Keratinocyte (primary cell): ENCODE results near the gene FOXR1. TPM values are rescaled to one million over a fixed set of nuclear protein-coding genes. Genes with fewer than 3 reads are reported as not detected.

Experiments
- DNase-seq: peaks from one replicate; pipeline ENCODE4 v3.0.0-alpha.2; 2011; ENCODE audit warnings: low read depth, missing footprints, low spot score
- FAIRE-seq: peaks from 2 replicates; lab custom pipeline; 2011; peaks lifted over from hg19 to GRCh38; lab: Jason Lieb, UNC
- H2AFZ ChIP-seq: 2 replicates; pipeline ENCODE4 v1.6.0; 2012; ENCODE audit warnings: low read length, control low read depth, inconsistent platforms; ENCODE audit not compliant: control insufficient read depth
- H3K27ac ChIP-seq: 2 replicates; pipeline ENCODE4 v1.5.1; 2011; ENCODE audit warnings: low read length; ENCODE audit not compliant: control insufficient read depth, insufficient read depth
- H3K27me3 ChIP-seq: 3 replicates; pipeline ENCODE4 v1.6.0; 2011; ENCODE audit warnings: low read length; ENCODE audit not compliant: control insufficient read depth, insufficient read depth; ENCODE audit errors: extremely low read depth
- H3K36me3 ChIP-seq, 2 experiments: 2 replicates in 1 of 2; 3 replicates in 1 of 2; pipeline ENCODE4 v1.5.1; 2011; ENCODE audit warnings: low read length in 2 of 2, mild to moderate bottlenecking in 1 of 2; ENCODE audit not compliant: control insufficient read depth in 2 of 2, insufficient read depth in 2 of 2; ENCODE audit errors: extremely low read depth in 1 of 2
- H3K4me1 ChIP-seq: 3 replicates; pipeline ENCODE4 v1.5.1; 2011; ENCODE audit warnings: low read length; ENCODE audit not compliant: control insufficient read depth, insufficient read depth; ENCODE audit errors: extremely low read depth
- H3K4me2 ChIP-seq: 3 replicates; pipeline ENCODE4 v1.6.0; 2011; ENCODE audit warnings: low read depth, low read length; ENCODE audit not compliant: control insufficient read depth, insufficient read depth; ENCODE audit errors: extremely low read depth
- H3K4me3 ChIP-seq, 3 experiments: fragments of 200-600 bp in 1 of 3; sonication (generic) in 1 of 3; 2 replicates in 2 of 3; 3 replicates in 1 of 3; pipeline ENCODE4 v1.5.1; 2011 to 2016; ENCODE audit warnings: low read length in 3 of 3, mild to moderate bottlenecking in 3 of 3, control low read depth in 2 of 3, inconsistent platforms in 1 of 3, low read depth in 1 of 3, mixed read lengths in 1 of 3, mixed run types in 1 of 3, moderate library complexity in 1 of 3; ENCODE audit not compliant: control insufficient read depth in 2 of 3, insufficient read depth in 2 of 3; ENCODE audit errors: extremely low read depth in 1 of 3
- H3K79me2 ChIP-seq: 2 replicates; pipeline ENCODE4 v1.6.0; 2012; ENCODE audit warnings: low read length; ENCODE audit not compliant: control insufficient read depth, insufficient read depth
- H3K9ac ChIP-seq: 3 replicates; pipeline ENCODE4 v1.6.0; 2011; ENCODE audit warnings: low read length; ENCODE audit not compliant: control insufficient read depth, insufficient read depth; ENCODE audit errors: extremely low read depth
- H3K9me1 ChIP-seq: 3 replicates; pipeline ENCODE4 v1.6.0; 2011; ENCODE audit warnings: low read length; ENCODE audit not compliant: control insufficient read depth, insufficient read depth; ENCODE audit errors: extremely low read depth
- H3K9me3 ChIP-seq: 2 replicates; pipeline ENCODE4 v1.5.1; 2012; ENCODE audit warnings: low read depth, low read length; ENCODE audit not compliant: control insufficient read depth
- H4K20me1 ChIP-seq: 3 replicates; pipeline ENCODE4 v1.6.0; 2011; ENCODE audit warnings: low read length; ENCODE audit not compliant: control insufficient read depth, insufficient read depth; ENCODE audit errors: extremely low read depth
- EZH2 ChIP-seq: IDR thresholded peaks from one replicate; pipeline ENCODE4 v1.6.1; 2012; ENCODE audit warnings: inconsistent platforms, mild to moderate bottlenecking, low read length, moderate library complexity
- dilution Hi-C: fragments of 300-500 bp; cut with MboI; formaldehyde crosslinking; loops from one replicate; pipeline ENCODE4 v1.7.0; 2020; ENCODE audit warnings: low sequenced_read_pairs; ENCODE audit not compliant: extremely low pct_ligation_motif_present
- polyA plus RNA-seq, 5 experiments: library from polyadenylated mRNA; depleted of rRNA in 3 of 5; stranded (reverse) in 3 of 5; stranded (forward) in 1 of 5; unstranded in 1 of 5; fragments of >200 nt; gene quantifications; 1 replicate in 1 of 5; 2 replicates in 3 of 5; 3 replicates in 1 of 5; pipeline versions ENCODE4 v1.2.1 to v1.2.3, GENCODE V29; 2011 to 2012; ENCODE audit warnings: missing spikeins in 2 of 5, low read depth in 1 of 5, low replicate concordance in 1 of 5
- TF ChIP-seq, protein P1 (sequence below), 3 experiments: IDR thresholded peaks in 1 of 3; conservative IDR thresholded peaks in 1 of 3; optimal IDR thresholded peaks in 1 of 3; 2 replicates in 2 of 3; 3 replicates in 1 of 3; pipeline versions ENCODE3 to v1.5.1; 2011; ENCODE audit warnings: low read length in 3 of 3, mild to moderate bottlenecking in 3 of 3, moderate library complexity in 2 of 3, control low read depth in 1 of 3, inconsistent platforms in 1 of 3; ENCODE audit not compliant: insufficient read depth in 2 of 3; ENCODE audit errors: extremely low read depth in 1 of 3

The FOXR1 gene
- polyA plus RNA-seq, 1 donor (not counting 4 experiments of a cell fraction or from before 2014, with no cell fraction given), result not detected

DNA sequence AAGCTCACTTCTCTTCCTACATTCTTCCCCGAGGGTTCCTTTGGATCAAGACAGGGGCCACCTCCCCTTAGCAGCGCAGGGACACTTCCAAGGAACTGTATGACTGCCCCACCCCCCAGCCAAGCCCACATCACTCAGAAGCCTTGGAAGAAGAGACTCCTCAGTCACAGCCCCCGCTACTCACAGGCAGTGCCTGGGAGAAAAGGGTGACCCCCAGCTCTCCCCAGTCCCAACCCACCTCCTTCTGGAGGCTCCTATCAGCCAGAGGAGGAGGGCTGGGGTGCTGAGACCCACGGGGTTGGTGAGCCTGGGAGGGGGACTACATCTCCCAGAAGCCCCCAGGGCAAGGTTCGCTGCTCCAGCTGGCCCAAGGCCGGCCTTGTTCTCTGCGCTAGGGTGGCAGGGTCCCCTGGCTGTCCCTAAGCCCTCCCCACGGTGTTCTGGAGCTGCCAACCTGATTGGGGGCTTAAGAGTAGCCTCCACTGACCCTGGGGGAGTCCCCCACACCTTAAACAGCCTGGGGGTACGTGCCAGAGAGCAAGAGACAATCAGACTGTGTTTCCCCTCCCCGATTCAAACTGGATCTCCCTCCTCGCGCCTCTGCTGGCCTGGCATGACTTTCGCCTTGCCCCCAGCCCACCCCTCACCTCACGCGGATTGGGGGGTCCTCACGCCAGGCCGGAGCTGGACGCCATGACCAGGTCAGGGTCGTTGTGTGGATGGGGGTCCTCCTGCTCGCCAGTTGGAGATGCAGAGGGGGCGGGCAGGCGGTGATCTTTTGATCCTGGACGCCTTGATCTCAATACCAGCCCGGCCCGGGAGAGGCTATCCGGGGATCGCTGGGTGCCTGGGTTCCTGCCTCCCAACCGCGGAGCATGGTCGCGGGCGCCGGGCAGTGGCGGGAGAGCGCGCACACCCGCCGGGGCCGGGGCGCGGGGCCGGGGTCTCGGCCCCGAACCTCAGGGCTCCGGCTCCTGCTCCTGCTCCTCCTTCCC is 46.7 kb upstream of the FOXR1 start:
- Histone ChIP-seq H3K9me3 (no peaks in the 10 kb centered on the region), H3K27ac (peak overlapping the region; percentile 86), H3K27me3 (no peaks in the 10 kb centered on the region), H3K4me1 (peaks cover 39% of the 10 kb centered on the region), H3K4me2 (peak overlapping the region; percentile 83), H3K79me2 (peaks cover 50% of the 10 kb centered on the region), H3K9ac (peak overlapping the region; percentile 97), H3K9me1 (no peaks in the 10 kb centered on the region), H2AFZ (no peak overlapping the region), H3K4me3 (peak overlapping the region; percentile 75 to 95 (median 92)), H4K20me1 (peaks cover 8% of the 10 kb centered on the region), H3K36me3 (peaks cover 3 to 16% of the 10 kb centered on the region in 2 experiments)
- no peak for FAIRE-seq
- dilution Hi-C loops, result no loop called here
- TF ChIP-seq EZH2, result no peak
- TF ChIP-seq, protein P1, sequence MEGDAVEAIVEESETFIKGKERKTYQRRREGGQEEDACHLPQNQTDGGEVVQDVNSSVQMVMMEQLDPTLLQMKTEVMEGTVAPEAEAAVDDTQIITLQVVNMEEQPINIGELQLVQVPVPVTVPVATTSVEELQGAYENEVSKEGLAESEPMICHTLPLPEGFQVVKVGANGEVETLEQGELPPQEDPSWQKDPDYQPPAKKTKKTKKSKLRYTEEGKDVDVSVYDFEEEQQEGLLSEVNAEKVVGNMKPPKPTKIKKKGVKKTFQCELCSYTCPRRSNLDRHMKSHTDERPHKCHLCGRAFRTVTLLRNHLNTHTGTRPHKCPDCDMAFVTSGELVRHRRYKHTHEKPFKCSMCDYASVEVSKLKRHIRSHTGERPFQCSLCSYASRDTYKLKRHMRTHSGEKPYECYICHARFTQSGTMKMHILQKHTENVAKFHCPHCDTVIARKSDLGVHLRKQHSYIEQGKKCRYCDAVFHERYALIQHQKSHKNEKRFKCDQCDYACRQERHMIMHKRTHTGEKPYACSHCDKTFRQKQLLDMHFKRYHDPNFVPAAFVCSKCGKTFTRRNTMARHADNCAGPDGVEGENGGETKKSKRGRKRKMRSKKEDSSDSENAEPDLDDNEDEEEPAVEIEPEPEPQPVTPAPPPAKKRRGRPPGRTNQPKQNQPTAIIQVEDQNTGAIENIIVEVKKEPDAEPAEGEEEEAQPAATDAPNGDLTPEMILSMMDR (optimal IDR thresholded peaks at IDR 0.05 in 1 of 3, IDR thresholded peaks at IDR 0.05 in 1 of 3, conservative IDR thresholded peaks at IDR 0.05 in 1 of 3; ENCODE audit: extremely low read depth in 1 of 3, insufficient read depth in 2 of 3, low read length in 3 of 3), result no peak
- no peak for DNase-seq

DNA sequence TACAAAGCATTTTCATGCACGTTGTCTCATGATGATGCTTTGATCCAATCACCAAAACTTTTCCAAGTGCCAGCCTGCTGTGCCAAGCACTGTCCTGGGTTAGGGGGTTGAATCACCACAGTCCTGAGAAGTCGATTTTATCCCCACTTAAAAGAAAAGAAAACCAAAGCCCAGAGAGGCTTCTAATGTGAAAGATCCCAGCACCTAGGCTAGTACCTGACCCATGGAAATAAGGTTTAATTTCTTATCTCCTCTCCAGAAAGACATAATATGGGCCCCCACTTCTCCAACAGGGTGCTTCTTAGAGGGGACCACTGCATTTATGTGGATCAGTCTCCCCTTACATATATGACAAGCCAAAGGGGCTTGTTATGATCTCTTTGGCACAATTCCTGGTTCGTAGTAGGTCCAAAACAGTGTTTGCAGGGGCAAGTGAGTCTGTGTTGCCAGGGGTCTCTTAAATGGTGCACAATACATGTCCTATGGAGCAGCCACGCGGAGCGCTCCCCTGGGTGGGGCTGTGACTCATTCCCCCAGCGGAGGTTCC is 43.9 kb upstream of the FOXR1 start:
- TF ChIP-seq, protein P1 (optimal IDR thresholded peaks at IDR 0.05 in 1 of 3, IDR thresholded peaks at IDR 0.05 in 1 of 3, conservative IDR thresholded peaks at IDR 0.05 in 1 of 3; ENCODE audit: extremely low read depth in 1 of 3, insufficient read depth in 2 of 3, low read length in 3 of 3), result no peak
- no peak for TF ChIP-seq EZH2
- Histone ChIP-seq H3K36me3 (peaks cover 3 to 15% of the 10 kb centered on the region in 2 experiments), H3K4me3 (peak overlapping the region; percentile 54 to 84 (median 77)), H2AFZ (peak overlapping the region; percentile 46), H3K27ac (peak overlapping the region; percentile 97), H3K4me2 (peak overlapping the region; percentile 74), H3K9me1 (no peaks in the 10 kb centered on the region), H3K9me3 (no peaks in the 10 kb centered on the region), H3K4me1 (peaks cover 28% of the 10 kb centered on the region), H3K27me3 (no peaks in the 10 kb centered on the region), H3K9ac (peak overlapping the region; percentile 86), H4K20me1 (peaks cover 8% of the 10 kb centered on the region), H3K79me2 (peaks cover 28% of the 10 kb centered on the region)
- dilution Hi-C loops, result no loop called here
- FAIRE-seq, result no peak
- DNase-seq, result no peak
